Endothelial cell (in vitro differentiated cells): Measurements from ENCODE around the gene CUBN. TPM values are rescaled to one million over a fixed set of nuclear protein-coding genes. Genes with fewer than 3 reads are reported as not detected.

ENCODE experiments used
- DNase-seq: peaks from one replicate; pipeline ENCODE4 v3.0.0; 2021; ENCODE audit warnings: low spot score
- H3K27ac Mint-ChIP-seq: one replicate; pipeline ENCODE4 v1.8.0; 2021; ENCODE audit warnings: mixed read lengths, inconsistent platforms; ENCODE audit not compliant: unreplicated experiment
- H3K27me3 Mint-ChIP-seq: one replicate; pipeline ENCODE4 v1.8.0; 2021; ENCODE audit warnings: mild to moderate bottlenecking, moderate library complexity, mixed read lengths, inconsistent platforms; ENCODE audit not compliant: unreplicated experiment
- H3K36me3 Mint-ChIP-seq: one replicate; pipeline ENCODE4 v1.8.0; 2021; ENCODE audit warnings: mild to moderate bottlenecking, low read depth, mixed read lengths, inconsistent platforms; ENCODE audit not compliant: unreplicated experiment
- H3K4me1 Mint-ChIP-seq: one replicate; pipeline ENCODE4 v1.8.0; 2021; ENCODE audit warnings: mild to moderate bottlenecking, mixed read lengths, inconsistent platforms; ENCODE audit not compliant: unreplicated experiment
- H3K4me3 Mint-ChIP-seq: one replicate; pipeline ENCODE4 v1.8.0; 2021; ENCODE audit warnings: mild to moderate bottlenecking, mixed read lengths, inconsistent platforms; ENCODE audit not compliant: unreplicated experiment
- H3K9me3 Mint-ChIP-seq: one replicate; pipeline ENCODE4 v1.8.0; 2021; ENCODE audit warnings: mixed read lengths, inconsistent platforms; ENCODE audit not compliant: unreplicated experiment
- total RNA-seq: library from RNA; stranded (reverse); fragmentation: NEBNext Ultra II Directional; extraction: Animal tissue kit (Norgen Biotek cat#: 25700); gene quantifications from one replicate; pipeline ENCODE4 v1.2.1, GENCODE V29; 2021; ENCODE audit not compliant: unreplicated experiment
- TF ChIP-seq, protein P1 (sequence below): fragments of 200-600 bp; sonication (generic); IDR thresholded peaks from one replicate; pipeline ENCODE4 v1.5.0; 2021; ENCODE audit warnings: antibody characterized with exemption; ENCODE audit not compliant: unreplicated experiment

Gene CUBN
- total RNA-seq, 1 donor from 2014 or later: 8.8 TPM

DNA sequence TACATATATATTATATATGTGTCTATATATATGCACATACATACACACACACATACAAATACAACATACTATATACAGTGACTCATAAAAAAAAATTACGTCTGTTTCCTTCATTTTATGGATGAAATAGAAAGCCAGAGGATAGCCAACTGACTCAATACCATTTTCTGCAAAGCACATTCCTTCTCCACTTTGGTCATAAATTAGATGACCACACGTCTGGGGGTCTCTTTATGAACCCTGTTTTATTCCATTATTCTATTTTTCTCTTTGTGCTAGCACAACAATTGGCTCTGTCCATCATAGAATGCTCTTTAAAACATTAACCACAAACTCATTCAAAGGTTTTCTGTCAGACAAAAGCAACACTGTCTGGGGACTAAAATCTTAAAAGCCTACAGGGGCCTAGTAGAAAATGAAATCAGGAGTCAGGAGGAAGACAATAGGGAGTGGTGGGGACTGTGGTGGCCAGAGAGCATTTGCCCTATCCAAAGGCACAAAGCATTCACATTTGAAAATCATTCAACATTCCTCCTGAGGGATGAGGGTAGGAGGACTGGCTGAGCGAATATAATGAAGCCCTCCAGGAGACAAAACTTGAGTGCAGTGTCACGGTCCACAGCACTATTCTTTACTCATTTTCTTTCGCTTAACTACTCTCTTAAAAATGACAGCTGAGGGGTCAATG lies 4.3 kb downstream of the CUBN start:
- TF ChIP-seq, protein P1, sequence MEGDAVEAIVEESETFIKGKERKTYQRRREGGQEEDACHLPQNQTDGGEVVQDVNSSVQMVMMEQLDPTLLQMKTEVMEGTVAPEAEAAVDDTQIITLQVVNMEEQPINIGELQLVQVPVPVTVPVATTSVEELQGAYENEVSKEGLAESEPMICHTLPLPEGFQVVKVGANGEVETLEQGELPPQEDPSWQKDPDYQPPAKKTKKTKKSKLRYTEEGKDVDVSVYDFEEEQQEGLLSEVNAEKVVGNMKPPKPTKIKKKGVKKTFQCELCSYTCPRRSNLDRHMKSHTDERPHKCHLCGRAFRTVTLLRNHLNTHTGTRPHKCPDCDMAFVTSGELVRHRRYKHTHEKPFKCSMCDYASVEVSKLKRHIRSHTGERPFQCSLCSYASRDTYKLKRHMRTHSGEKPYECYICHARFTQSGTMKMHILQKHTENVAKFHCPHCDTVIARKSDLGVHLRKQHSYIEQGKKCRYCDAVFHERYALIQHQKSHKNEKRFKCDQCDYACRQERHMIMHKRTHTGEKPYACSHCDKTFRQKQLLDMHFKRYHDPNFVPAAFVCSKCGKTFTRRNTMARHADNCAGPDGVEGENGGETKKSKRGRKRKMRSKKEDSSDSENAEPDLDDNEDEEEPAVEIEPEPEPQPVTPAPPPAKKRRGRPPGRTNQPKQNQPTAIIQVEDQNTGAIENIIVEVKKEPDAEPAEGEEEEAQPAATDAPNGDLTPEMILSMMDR: no peak
- Mint-ChIP-seq H3K9me3 (no peaks in the 10 kb centered on the region), H3K36me3 (no peaks in the 10 kb centered on the region), H3K4me3 (no peak overlapping the region), H3K27me3 (peaks cover 2% of the 10 kb centered on the region), H3K27ac (no peak overlapping the region), H3K4me1 (no peaks in the 10 kb centered on the region)
- no peak for DNase-seq

DNA sequence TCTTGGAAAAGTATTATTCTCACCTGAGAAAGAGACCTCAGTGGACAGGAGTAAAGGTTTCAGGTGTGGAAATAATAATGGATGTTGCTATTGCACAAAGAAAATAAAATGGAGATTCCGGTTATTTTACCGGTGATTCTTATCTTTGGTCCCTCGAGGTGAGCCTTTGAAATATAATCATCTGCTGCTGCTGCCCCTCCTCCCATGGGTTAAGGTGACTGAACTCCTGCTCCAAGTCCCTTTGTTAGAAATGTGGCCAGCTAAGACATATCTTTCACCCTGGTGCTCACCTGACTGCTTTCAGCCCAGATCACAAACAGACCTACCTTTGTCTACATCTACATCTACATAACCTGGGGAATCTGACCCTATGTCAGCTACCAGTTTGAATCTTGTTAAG lies 5.7 kb downstream of the CUBN start:
- H3K27me3 Mint-ChIP-seq: peaks cover 3% of the 10 kb centered on the region
- TF ChIP-seq, protein P1: no peak
- H3K9me3 Mint-ChIP-seq: no peaks in the 10 kb centered on the region
- H3K4me1 Mint-ChIP-seq: no peaks in the 10 kb centered on the region
- no peak for DNase-seq
- H3K36me3 Mint-ChIP-seq: no peaks in the 10 kb centered on the region
- no peak overlapping the region for H3K4me3 Mint-ChIP-seq
- H3K27ac Mint-ChIP-seq: no peak overlapping the region

DNA sequence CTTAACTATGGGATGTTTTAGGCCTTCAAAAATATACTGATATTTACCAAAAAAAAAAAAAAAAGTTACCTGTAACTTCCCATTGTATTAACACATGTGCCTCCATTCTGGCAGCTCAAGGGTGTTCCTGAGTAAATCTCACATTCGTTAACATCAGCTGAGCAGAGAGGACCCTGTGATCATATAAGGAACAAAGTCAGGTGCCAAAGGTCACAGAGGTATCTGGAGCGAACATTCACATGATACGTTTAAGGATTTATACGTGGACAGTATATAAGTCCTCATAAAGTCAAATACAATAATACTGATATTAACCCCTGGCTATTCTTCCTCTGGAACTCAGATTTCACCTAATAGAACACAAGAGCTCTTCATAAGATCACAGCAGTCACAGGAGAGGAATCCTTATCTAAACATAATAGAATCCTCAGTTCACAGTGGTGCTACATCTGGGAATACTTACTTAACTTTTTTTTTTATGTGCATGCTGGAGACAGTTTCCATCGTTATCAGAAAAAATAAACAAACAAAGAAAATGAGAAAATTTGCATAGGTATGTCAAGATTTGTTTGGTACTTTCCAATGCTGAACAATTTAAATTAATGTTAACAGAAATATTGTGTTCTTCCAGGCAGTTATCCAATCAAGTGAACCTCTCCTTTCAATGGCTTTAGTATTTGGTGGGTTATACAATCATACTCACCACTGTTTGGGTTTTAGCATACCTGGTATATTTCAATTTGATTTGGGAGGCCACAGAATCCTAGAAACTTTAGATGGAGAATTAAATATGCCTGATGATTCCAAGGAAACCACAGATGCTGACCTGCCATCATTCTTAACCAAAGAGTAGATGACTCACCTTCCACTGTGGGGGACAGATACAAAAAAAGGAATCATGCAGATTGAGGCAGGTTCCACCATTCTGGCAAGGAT lies 6.6 kb downstream of the CUBN start:
- Mint-ChIP-seq H3K27me3 (peaks cover 3% of the 10 kb centered on the region), H3K4me1 (no peaks in the 10 kb centered on the region), H3K9me3 (no peaks in the 10 kb centered on the region), H3K4me3 (no peak overlapping the region), H3K36me3 (no peaks in the 10 kb centered on the region), H3K27ac (no peak overlapping the region)
- TF ChIP-seq, protein P1: no peak
- DNase-seq: no peak

- Mint-ChIP-seq H3K27ac (no peak overlapping the region), H3K9me3 (no peaks in the 10 kb centered on the region), H3K27me3 (peaks cover 3% of the 10 kb centered on the region), H3K36me3 (no peaks in the 10 kb centered on the region), H3K4me1 (no peaks in the 10 kb centered on the region), H3K4me3 (no peak overlapping the region)
- DNase-seq: no peak
- TF ChIP-seq, protein P1: no peak
Measured at GRCh38 chr10:17122052-17122451, 7.6 kb downstream of the CUBN start.

DNA sequence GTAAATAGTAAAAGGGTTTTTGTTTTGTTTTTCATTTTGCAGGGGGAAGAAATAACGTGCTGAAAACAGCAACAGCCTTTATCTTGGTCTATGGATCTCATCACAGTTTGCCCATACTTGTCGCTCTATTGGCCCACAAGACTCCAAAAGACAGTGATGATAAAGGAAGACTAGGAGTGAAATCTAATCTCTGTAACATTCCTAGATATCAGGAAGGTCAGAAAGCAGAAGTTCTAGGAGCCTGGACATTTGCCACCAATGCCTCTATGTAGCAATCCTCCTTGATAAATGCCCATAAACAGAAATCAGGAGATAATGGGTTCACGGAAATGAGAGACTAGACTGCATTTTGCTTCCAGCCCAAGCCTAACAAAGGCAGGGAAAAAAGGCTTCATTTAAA lies 8.9 kb downstream of the CUBN start:
- TF ChIP-seq, protein P1: no peak
- Mint-ChIP-seq H3K4me1 (no peaks in the 10 kb centered on the region), H3K36me3 (no peaks in the 10 kb centered on the region), H3K4me3 (no peak overlapping the region), H3K27ac (no peak overlapping the region), H3K9me3 (no peaks in the 10 kb centered on the region), H3K27me3 (peaks cover 3% of the 10 kb centered on the region)
- no peak for DNase-seq
